HG02678 (cell line): Measurements from ENCODE around the gene CTXND1.
"Not testable (repeated sequence)": the region's sequence is repeated elsewhere in the genome, so short reads cannot be mapped to it uniquely, and the experiment has no call there.

Experiments
- ATAC-seq: cut with Tn5 transposase; IDR thresholded peaks from one replicate; pipeline ENCODE4 v1.9.1; 2021; ENCODE audit warnings: mild to moderate bottlenecking, moderate library complexity; ENCODE audit not compliant: unreplicated experiment

Gene CTXND1

DNA sequence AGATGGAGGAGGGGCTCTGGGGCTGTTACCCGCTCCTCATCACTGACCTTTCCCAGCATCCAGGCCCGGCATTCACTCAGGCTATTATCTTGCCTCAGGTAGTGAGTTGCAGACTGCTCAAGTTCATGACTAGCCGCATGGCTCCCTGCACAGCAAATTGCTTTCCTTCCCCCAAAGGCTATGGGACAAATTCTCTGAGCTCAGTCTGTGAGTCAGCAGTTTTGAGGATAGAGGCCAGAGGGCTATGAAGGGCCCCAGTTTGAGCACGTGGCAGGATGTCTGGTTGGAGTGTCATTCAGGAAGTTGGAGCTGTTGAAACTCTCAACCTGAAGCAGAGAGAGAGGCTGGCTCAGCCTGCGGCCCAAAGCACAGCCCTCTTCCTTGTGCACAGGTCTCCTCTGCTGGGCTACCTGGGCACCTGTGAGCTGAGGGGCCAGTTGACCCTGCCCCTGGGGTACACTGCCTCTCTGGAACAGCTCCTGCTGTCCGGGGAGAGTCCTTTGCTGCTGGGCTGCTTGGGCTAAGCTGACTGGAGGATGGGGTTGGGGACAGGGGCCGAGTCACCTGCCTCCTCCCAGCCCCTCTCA lies 91.3 kb downstream of the CTXND1 start:
- peak; percentile 72 for ATAC-seq

GRCh38 chr15:80159811-80160569 lies 92.0 kb downstream of the CTXND1 start:
- peak; percentile 44 for ATAC-seq

GRCh38 chr15:80159301-80159700 lies 92.7 kb downstream of the CTXND1 start:
- ATAC-seq, result no peak

DNA sequence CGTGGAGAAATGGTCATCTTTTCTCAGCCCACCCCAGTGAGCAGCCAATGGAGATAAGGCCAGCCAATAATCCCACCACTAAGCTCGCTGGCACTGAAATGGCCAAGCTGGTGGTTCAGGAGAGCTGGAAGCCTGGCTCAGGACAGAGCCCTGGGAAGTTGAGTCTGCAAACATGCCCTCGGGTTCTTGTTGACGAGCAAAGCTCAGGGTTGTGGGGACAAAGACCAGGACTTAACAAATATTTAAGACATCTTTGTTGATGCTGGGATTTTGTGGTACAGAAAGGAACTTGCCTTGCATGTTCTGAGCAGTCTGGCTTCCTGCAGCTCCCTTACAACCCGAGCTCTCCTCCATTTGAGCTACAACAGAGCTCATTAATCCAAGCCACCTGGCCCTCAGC lies 94.8 kb downstream of the CTXND1 start:
- no peak for ATAC-seq

- no peak for ATAC-seq
Measured at GRCh38 chr15:80156176-80156720, 95.8 kb downstream of the CTXND1 start.

DNA sequence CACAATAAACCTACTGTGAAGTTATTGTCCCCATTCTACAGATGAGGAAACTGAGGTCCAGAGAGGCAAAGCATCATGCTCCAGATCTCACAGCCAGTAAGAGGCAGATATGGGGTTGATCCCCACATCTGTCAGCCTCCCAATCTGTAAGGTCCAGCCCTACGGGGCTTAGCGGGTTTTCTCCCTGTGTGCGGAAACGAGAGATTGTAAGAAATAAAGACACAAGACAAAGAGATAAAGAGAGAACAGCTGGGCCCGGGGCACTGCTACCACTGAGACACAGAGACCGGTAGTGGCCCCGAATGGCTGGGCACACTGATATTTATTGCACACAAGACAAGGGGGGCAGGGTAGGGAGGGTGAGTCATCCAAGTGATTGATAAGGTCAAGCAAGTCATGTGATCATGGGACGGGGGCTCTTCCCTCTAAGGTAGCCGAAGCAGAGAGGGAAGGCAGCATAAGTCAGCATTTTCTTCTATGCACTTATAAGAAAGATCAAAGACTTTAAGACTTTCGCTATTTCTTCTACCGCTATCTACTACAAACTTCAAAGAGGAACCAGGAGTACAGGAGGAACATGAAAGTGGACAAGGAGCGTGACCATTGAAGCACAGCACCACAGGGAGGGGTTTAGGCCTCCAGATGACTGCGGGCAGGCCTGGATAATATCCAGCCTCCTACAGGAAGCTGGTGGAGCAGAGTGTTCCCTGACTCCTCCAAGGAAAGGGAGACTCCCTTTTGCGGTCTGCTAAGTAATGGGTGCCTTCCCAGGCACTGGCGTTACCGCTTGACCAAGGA lies 96.4 kb downstream of the CTXND1 start:
- not testable (repeated sequence) for ATAC-seq

GRCh38 chr15:80155001-80155377 lies 97.0 kb downstream of the CTXND1 start:
- ATAC-seq, result no peak

- no peak for ATAC-seq
Measured at GRCh38 chr15:80154336-80154735, 97.7 kb downstream of the CTXND1 start.

DNA sequence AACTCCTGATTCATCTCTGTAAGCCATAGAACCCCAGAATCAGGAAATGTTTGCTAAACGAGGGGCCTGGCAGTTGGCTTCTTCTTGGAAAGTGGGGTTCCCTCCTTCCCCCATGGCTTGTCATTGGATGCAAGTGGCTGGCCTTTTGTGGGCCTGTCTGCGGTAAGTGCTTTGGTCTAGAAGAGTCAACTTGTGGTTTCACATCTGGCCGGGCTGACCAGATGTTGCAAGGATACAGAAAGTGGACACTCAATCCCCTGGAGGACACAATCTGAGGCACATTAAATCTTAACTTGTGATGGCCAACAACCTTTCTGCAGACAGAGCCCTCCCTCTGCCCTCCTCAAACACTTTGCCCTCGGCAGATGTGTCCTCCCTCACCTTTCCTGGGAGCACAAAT lies 98.1 kb downstream of the CTXND1 start:
- ATAC-seq, result no peak

DNA sequence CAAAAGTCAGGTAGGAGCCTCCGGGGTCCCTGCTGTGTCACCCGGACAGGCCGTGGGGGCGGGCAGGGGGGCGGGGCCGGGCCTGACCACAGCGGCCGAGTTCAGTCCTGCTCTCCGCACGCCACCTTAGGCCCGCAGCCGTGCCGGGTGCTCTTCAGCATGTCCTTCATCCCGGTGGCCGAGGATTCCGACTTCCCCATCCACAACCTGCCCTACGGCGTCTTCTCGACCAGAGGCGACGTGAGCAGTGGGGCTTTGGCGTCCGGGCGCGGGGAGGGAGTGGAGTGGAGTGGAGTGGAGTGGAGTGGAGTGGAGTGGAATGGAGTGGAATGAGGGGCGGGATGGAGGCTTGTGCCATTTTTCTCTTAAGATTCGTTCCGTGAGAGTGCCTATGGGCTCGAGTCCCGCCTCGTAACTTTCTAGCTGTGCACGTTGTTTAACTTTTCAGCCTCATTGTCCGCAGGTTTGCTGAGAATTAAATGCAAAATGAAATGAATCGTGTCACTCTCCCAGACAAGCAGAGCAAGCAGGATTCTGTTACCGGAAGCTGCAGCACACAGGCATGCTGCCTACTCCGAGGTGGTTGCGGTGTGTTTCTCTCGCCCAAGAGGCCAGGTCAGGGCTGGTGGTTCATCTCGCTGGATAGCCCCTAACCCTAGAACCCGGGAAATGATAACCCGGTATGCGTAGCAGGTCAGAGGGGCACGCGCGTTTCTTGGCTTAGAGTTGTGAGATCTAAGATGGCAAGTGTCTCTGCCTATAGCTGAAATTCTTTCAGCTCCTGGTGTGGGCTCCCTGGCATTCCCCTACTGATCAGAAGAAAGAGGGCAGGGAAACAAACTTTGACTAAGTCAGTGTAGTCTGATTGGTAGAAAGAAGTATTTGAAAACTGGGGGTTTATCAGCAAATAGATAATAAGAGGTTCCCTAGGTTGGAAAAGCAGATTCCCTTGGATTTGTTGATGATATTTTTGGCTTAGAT lies 98.8 kb downstream of the CTXND1 start, which contains the start of gene FAH:
TSS of gene FAH (plus strand) at position 104 of the 981 bp plus-strand sequence. CDS start at position 160, 56 bp downstream.
- peak; percentile 57 for ATAC-seq

DNA sequence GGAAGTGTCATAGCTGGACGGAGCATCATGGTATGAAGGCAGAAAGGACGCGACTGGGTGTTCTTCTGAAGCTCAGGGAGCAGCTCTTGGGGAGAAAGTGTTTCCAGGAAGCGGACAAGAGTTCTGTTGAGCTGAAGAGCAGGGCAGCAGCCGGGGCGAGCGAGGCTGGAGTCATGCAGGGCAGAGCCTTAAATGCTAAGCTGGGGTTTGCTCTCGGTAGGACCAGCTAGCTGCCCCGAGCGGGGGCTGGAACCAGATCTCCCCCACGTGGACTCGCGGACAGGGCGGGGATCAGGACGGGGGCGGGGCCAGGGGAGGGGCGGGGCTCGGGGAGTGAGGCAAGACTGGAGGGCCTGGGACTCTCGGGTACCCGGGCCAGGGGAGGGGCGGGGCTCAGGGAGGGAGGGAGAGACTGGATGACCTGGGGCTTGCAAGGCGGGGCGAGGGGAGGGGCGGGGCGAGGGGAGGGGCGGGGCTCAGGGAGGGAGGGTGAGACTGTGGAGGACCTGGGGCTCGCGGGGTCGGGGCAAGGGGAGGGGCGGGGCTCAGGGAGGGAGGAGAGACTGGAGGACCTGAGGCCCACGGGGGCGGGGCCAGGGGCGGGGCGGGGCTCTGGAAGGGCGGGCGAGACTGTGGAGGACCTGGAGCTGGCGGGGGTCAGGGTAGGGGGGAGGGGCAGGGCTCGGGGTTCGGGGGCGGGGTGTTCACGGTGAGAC lies 99.7 kb downstream of the CTXND1 start:
- ATAC-seq, result peak; percentile 62

DNA sequence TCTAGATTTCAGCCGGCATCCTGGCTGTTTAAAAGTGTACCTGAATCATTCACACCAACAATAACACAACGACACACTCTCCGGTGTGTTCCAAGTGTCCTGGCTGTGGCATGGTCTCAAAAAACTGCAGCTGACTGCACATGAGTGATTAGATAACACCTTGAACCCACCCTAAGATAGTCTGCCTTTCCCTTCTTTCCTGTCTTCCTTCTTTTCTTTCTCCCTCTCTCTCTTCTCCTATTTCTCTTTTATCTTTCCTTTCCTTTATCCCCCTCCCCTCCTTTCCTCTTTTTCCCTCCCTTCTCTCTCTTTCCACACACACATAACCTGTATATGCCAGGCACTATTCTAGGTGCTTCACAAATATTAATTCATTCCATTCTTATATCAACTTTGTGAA lies 100.4 kb downstream of the CTXND1 start:
- ATAC-seq, result no peak

GRCh38 chr15:80151148-80151547 lies 100.9 kb downstream of the CTXND1 start:
- no peak for ATAC-seq
